NCI-H446 treated with DMSO at 0.1 percent for 48 hours (cell line): ENCODE data around the gene PCDHB16.
"Not testable (repeated sequence)": the region's sequence is repeated elsewhere in the genome, so short reads cannot be mapped to it uniquely, and the experiment has no call there.

Source experiments
- DNase-seq: peaks from one replicate; lab custom pipeline; 2025; lab: John Stamatoyannopoulos, UW

The PCDHB16 gene

GRCh38 chr5:141182248-141182647, at the start of gene PCDHB16:
Gene PCDHB16, plus strand, starts transcription at chr5:141182387. Its CDS starts 173 bp downstream, at chr5:141182560.
- DNase-seq: no peak

GRCh38 chr5:141135030-141135717, 47.0 kb upstream of the PCDHB16 start, which contains the start of gene PCDHB5:
Gene PCDHB5, plus strand, starts transcription at chr5:141135206. Its CDS starts 229 bp downstream, at chr5:141135435.
- DNase-seq: peak; percentile 8

GRCh38 chr5:141135718-141136266, 46.4 kb upstream of the PCDHB16 start:
- DNase-seq: no peak

- not testable (repeated sequence) for DNase-seq
Measured at GRCh38 chr5:141137346-141137745, 44.8 kb upstream of the PCDHB16 start.

- DNase-seq: peak; percentile 11
Measured at GRCh38 chr5:141149812-141150211, 32.4 kb upstream of the PCDHB16 start, which contains the start of gene PCDHB6. Gene PCDHB6, plus strand, starts transcription at chr5:141150057. Its CDS starts 201 bp downstream, at chr5:141150258.

- DNase-seq: no peak
Measured at GRCh38 chr5:141150224-141150992, 31.8 kb upstream of the PCDHB16 start.

- no peak for DNase-seq
Measured at GRCh38 chr5:141150993-141151325, 31.2 kb upstream of the PCDHB16 start.

GRCh38 chr5:141151632-141152031, 30.6 kb upstream of the PCDHB16 start:
- DNase-seq: not testable (repeated sequence)

- DNase-seq: not testable (repeated sequence)
Measured at GRCh38 chr5:141152096-141152495, 30.1 kb upstream of the PCDHB16 start.

GRCh38 chr5:141155540-141156374, 26.4 kb upstream of the PCDHB16 start:
- DNase-seq: peak; percentile 19

GRCh38 chr5:141157356-141157755, 24.8 kb upstream of the PCDHB16 start:
- DNase-seq: not testable (repeated sequence)

GRCh38 chr5:141157901-141158300, 24.3 kb upstream of the PCDHB16 start:
- DNase-seq: not testable (repeated sequence)

- DNase-seq: no peak
Measured at GRCh38 chr5:141172381-141173204, 9.6 kb upstream of the PCDHB16 start, which contains the start of gene PCDHB7. Gene PCDHB7, plus strand, starts transcription at chr5:141172644. Its CDS starts 192 bp downstream, at chr5:141172836.

GRCh38 chr5:141174291-141175104, 7.7 kb upstream of the PCDHB16 start:
- not testable (repeated sequence) for DNase-seq

- DNase-seq: no peak
Measured at GRCh38 chr5:141175933-141176332, 6.3 kb upstream of the PCDHB16 start.

- DNase-seq: not testable (repeated sequence)
Measured at GRCh38 chr5:141177577-141178191, 4.5 kb upstream of the PCDHB16 start, which contains the start of gene PCDHB8. Gene PCDHB8, plus strand, starts transcription at chr5:141177790. Its CDS starts 245 bp downstream, at chr5:141178035.

- DNase-seq: not testable (repeated sequence)
Measured at GRCh38 chr5:141179371-141179770, 2.8 kb upstream of the PCDHB16 start.

GRCh38 chr5:141179876-141180275, 2.3 kb upstream of the PCDHB16 start:
- DNase-seq: not testable (repeated sequence)

- DNase-seq: no peak
Measured at GRCh38 chr5:141180313-141180712, 1.9 kb upstream of the PCDHB16 start.
